GM18517 (cell line): ENCODE results near the gene B3GNT8.
"Not testable (repeated sequence)": the region's sequence is repeated elsewhere in the genome, so short reads cannot be mapped to it uniquely, and the experiment has no call there.

Experiments
- ATAC-seq: cut with Tn5 transposase; IDR thresholded peaks from one replicate; pipeline ENCODE4 v1.9.1; 2021; ENCODE audit warnings: mild to moderate bottlenecking, moderate library complexity; ENCODE audit not compliant: unreplicated experiment

The B3GNT8 gene

GRCh38 chr19:41416194-41416674 is 10.9 kb downstream of the B3GNT8 start:
- ATAC-seq = no peak

GRCh38 chr19:41415154-41415571 is 12.0 kb downstream of the B3GNT8 start:
- ATAC-seq = no peak

- ATAC-seq = no peak
These were observed 12.7 kb downstream of the B3GNT8 start for GRCh38 chr19:41414461-41414860.

GRCh38 chr19:41413947-41414346 is 13.2 kb downstream of the B3GNT8 start:
- no peak for ATAC-seq

- ATAC-seq = no peak
These were observed 14.2 kb downstream of the B3GNT8 start for GRCh38 chr19:41412953-41413352.

- no peak for ATAC-seq
These were observed 15.3 kb downstream of the B3GNT8 start for GRCh38 chr19:41411968-41412265.

GRCh38 chr19:41411100-41411967 is 15.8 kb downstream of the B3GNT8 start:
- ATAC-seq = no peak

GRCh38 chr19:41410336-41411054 is 16.7 kb downstream of the B3GNT8 start:
- no peak for ATAC-seq

GRCh38 chr19:41409288-41409687 is 17.9 kb downstream of the B3GNT8 start:
- ATAC-seq = no peak

GRCh38 chr19:41408846-41409245 is 18.3 kb downstream of the B3GNT8 start:
- ATAC-seq = not testable (repeated sequence)

- ATAC-seq = no peak
These were observed 18.9 kb downstream of the B3GNT8 start for GRCh38 chr19:41408256-41408655.

- no peak for ATAC-seq
These were observed 19.9 kb downstream of the B3GNT8 start for GRCh38 chr19:41407271-41407670.

- no peak for ATAC-seq
These were observed 21.4 kb downstream of the B3GNT8 start for GRCh38 chr19:41405776-41406175.

- no peak for ATAC-seq
These were observed 23.8 kb downstream of the B3GNT8 start for GRCh38 chr19:41403181-41403970.

- no peak for ATAC-seq
These were observed 25.2 kb downstream of the B3GNT8 start for GRCh38 chr19:41402010-41402409.

- no peak for ATAC-seq
These were observed 25.7 kb downstream of the B3GNT8 start for GRCh38 chr19:41401483-41401882.

- ATAC-seq = no peak
These were observed 27.6 kb downstream of the B3GNT8 start for GRCh38 chr19:41399525-41399924.

GRCh38 chr19:41399091-41399490 is 28.1 kb downstream of the B3GNT8 start:
- ATAC-seq = no peak

GRCh38 chr19:41398598-41398997 is 28.6 kb downstream of the B3GNT8 start:
- no peak for ATAC-seq

- ATAC-seq = no peak
These were observed 29.1 kb downstream of the B3GNT8 start for GRCh38 chr19:41398050-41398418.
